Endothelial cell of umbilical vein (primary cell): ENCODE results near the gene SLC11A1.

Source experiments
- CTCF ChIP-seq, 2 donors: IDR thresholded peaks; 1 replicate in 1 of 2; 2 replicates in 1 of 2; pipeline ENCODE4 v1.5.1; 2011; ENCODE audit warnings: low read length in 2 of 2, mild to moderate bottlenecking in 2 of 2, moderate library complexity in 2 of 2, control low read depth in 1 of 2, inconsistent platforms in 1 of 2, low read depth in 1 of 2; ENCODE audit not compliant: insufficient read depth in 1 of 2; ENCODE audit errors: extremely low read depth in 1 of 2
- POLR2AphosphoS5 ChIP-seq: IDR thresholded peaks from 2 replicates; pipeline ENCODE4 v1.6.1; 2012; ENCODE audit warnings: low read depth, mild to moderate bottlenecking, control low read depth, low read length, moderate library complexity; ENCODE audit not compliant: insufficient read depth

DNA sequence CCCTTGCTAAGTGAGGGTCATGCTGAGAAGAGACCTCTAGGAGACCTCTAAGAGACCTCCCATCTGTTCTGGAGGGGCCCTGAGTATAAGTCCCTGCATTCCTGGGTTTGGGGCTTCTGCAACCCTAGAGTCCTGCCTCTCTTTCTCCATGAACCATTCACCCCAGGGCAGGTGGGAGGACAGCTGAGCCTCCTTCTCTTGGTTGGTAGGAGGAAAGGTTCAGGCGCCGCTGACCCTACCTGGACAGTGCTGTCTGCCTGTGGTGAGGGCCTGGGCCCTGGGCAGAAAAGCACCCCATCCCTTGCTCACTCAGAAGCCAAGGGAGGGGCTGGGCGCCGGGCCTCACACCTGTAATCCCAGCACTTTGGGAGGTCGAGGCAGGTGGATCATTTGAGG, 36.2 kb downstream of the SLC11A1 start:
- TF ChIP-seq POLR2AphosphoS5 (no peak), CTCF (IDR thresholded peaks at IDR 0.05; ENCODE audit: extremely low read depth in 1 of 2, insufficient read depth in 1 of 2, low read depth in 1 of 2, low read length in 2 of 2) (no peak)
